Esophagus muscularis mucosa (tissue), 3 donors: ENCODE results near the gene GPS2.

ENCODE experiments used
- POLR2AphosphoS5 ChIP-seq, 2 donors: sonication (generic); formaldehyde crosslinking; IDR thresholded peaks; one replicate each; pipeline ENCODE4 v1.6.1; 2017; ENCODE audit warnings: antibody characterized with exemption in 2 of 2
- TF ChIP-seq, protein P1 (sequence below), 3 experiments: fragments of 200-600 bp in 2 of 3; fragments of 450-650 bp in 1 of 3; sonication (generic) in 2 of 3; IDR thresholded peaks; one replicate each; pipeline ENCODE4 v1.5.1; 2017 to 2019; ENCODE audit warnings: antibody characterized with exemption in 3 of 3, mild to moderate bottlenecking in 2 of 3, moderate library complexity in 1 of 3

DNA sequence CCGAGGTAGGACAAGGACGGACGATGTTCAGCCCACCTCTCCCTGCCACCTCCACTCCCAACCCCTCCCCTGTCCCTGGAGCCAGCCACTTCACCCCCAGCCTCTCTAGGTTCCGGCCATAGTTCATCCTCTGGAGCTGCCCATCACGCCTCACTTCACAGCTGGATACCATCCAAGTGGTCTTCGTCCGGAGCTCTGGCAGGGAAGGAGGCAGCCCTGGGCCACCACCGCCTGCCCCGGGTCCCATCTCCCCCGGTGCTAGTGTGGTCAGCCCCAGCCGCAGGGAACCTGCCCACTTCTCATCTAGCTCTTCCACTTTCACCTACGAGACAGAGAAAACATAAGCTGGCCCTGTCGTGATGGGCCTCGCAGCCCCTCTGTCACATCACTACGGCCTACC is 6.3 kb upstream of the GPS2 start:
- TF ChIP-seq, protein P1, sequence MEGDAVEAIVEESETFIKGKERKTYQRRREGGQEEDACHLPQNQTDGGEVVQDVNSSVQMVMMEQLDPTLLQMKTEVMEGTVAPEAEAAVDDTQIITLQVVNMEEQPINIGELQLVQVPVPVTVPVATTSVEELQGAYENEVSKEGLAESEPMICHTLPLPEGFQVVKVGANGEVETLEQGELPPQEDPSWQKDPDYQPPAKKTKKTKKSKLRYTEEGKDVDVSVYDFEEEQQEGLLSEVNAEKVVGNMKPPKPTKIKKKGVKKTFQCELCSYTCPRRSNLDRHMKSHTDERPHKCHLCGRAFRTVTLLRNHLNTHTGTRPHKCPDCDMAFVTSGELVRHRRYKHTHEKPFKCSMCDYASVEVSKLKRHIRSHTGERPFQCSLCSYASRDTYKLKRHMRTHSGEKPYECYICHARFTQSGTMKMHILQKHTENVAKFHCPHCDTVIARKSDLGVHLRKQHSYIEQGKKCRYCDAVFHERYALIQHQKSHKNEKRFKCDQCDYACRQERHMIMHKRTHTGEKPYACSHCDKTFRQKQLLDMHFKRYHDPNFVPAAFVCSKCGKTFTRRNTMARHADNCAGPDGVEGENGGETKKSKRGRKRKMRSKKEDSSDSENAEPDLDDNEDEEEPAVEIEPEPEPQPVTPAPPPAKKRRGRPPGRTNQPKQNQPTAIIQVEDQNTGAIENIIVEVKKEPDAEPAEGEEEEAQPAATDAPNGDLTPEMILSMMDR (IDR thresholded peaks at IDR 0.05): no peak
- no peak for TF ChIP-seq POLR2AphosphoS5 (IDR thresholded peaks at IDR 0.05)
